Fibroblast of lung (primary cell): ENCODE data around the gene ZFC3H1.

ENCODE experiments used
- EZH2 ChIP-seq: IDR thresholded peaks from 2 replicates; pipeline ENCODE4 v1.5.1; 2012; ENCODE audit warnings: low read length, control low read depth, mild to moderate bottlenecking; ENCODE audit errors: missing control alignments
- TF ChIP-seq, protein P1 (sequence below), 2 donors: IDR thresholded peaks in 1 of 2; conservative IDR thresholded peaks in 1 of 2; 1 replicate in 1 of 2; 2 replicates in 1 of 2; pipeline ENCODE4 v1.5.1; 2011 to 2012; ENCODE audit warnings: low read length in 2 of 2, control low read depth in 1 of 2, inconsistent platforms in 1 of 2, low read depth in 1 of 2, mild to moderate bottlenecking in 1 of 2

GRCh38 chr12:71566655-71567054 lies 97.0 kb downstream of the ZFC3H1 start:
- TF ChIP-seq, protein P1, sequence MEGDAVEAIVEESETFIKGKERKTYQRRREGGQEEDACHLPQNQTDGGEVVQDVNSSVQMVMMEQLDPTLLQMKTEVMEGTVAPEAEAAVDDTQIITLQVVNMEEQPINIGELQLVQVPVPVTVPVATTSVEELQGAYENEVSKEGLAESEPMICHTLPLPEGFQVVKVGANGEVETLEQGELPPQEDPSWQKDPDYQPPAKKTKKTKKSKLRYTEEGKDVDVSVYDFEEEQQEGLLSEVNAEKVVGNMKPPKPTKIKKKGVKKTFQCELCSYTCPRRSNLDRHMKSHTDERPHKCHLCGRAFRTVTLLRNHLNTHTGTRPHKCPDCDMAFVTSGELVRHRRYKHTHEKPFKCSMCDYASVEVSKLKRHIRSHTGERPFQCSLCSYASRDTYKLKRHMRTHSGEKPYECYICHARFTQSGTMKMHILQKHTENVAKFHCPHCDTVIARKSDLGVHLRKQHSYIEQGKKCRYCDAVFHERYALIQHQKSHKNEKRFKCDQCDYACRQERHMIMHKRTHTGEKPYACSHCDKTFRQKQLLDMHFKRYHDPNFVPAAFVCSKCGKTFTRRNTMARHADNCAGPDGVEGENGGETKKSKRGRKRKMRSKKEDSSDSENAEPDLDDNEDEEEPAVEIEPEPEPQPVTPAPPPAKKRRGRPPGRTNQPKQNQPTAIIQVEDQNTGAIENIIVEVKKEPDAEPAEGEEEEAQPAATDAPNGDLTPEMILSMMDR (conservative IDR thresholded peaks at IDR 0.05 in 1 of 2, IDR thresholded peaks at IDR 0.05 in 1 of 2; ENCODE audit: low read depth in 1 of 2, low read length in 2 of 2): no peak
- TF ChIP-seq EZH2: no peak
